NCI-H146 treated with DMSO at 0.1 percent for 48 hours (cell line): ENCODE results near the gene ARHGAP22.

Source experiments
- DNase-seq: peaks from one replicate; lab custom pipeline; 2025; ENCODE audit not compliant: unreplicated experiment; lab: John Stamatoyannopoulos, UW

Gene ARHGAP22

GRCh38 chr10:48480397-48481374 is 124.2 kb downstream of the ARHGAP22 start:
- DNase-seq: no peak

DNA sequence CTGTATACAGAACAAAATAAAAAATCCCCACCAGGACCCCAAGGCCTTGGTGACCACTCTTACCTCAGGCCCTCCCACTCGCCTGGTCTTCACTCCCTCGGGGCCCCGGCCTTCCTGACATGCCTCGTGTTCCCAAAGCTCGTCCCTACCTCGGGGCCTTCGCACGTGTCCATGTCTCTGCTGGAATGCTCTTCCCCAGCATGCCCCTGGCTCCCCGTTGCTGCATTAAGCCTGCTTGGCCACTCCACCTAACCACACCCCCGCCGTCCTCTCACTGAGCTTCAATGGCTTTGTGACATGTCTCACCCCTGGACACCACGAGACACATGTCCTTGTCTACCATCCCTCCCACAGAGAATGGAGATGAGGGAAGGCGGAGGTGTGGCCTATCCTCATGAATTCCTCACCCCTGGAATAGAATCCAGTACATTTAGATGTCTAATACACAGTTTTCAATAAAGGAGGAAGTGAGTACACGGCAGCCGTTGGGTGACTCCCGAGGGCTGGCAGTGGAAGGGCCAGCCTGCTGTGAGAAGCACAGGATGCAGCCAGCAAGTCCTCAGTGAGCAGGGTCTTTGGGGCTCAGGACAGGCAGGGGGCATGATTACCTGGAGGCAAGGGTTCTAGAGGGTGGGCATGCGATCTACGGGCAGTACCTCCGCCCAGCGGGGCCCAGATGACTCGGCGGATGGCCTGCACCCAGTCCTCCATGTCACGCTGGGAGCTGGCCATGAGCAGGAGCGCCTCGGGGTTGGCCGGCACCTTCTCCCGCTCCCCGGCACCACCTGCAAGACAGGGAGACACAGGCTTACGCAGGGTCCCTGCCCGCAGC is 125.7 kb downstream of the ARHGAP22 start:
- DNase-seq: no peak

DNA sequence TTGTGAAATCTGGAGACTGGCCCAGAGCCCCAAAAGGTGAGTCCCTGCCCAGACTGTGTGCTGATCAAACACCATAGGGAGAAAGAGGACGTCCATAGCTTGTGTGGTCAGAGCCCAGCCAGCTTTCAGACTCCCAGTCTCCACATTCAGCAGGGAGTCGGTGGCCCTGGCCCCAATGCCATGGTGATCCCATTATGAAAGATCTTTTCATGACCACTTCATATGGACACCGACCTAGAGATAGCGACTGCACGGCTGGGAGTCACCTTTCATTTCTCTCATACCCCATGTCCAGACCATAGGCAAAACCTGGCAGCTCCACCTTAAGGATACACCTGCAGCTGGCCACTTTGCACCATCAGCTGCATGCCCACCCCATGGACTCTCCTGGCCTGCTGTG is 126.4 kb downstream of the ARHGAP22 start:
- peak; percentile 32 for DNase-seq

- no peak for DNase-seq
These were observed 127.3 kb downstream of the ARHGAP22 start for GRCh38 chr10:48477616-48478015.

GRCh38 chr10:48477141-48477540 is 127.7 kb downstream of the ARHGAP22 start:
- DNase-seq: no peak

GRCh38 chr10:48476279-48476982 is 128.4 kb downstream of the ARHGAP22 start:
- peak; percentile 65 for DNase-seq

DNA sequence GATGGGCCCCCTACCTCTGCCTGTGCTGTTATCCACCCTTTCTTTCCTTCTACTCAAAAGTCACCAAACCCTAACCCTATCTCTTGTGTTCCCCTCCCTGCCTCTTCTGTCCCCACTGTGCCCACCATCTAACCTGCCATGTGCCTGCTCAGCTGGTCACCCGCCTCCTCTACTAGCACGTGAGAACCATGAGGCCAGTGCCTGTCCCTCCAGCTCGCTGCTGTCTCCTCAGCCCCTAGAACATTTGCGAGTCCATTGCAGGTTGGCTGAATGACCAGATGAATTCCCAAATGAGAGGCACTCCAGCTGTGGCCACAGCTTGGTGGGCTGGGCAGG is 129.0 kb downstream of the ARHGAP22 start:
- no peak for DNase-seq

- DNase-seq: no peak
These were observed 130.0 kb downstream of the ARHGAP22 start for GRCh38 chr10:48474765-48475365.

GRCh38 chr10:48473704-48474103 is 131.2 kb downstream of the ARHGAP22 start:
- no peak for DNase-seq

- no peak for DNase-seq
These were observed 132.3 kb downstream of the ARHGAP22 start for GRCh38 chr10:48472501-48473069.

DNA sequence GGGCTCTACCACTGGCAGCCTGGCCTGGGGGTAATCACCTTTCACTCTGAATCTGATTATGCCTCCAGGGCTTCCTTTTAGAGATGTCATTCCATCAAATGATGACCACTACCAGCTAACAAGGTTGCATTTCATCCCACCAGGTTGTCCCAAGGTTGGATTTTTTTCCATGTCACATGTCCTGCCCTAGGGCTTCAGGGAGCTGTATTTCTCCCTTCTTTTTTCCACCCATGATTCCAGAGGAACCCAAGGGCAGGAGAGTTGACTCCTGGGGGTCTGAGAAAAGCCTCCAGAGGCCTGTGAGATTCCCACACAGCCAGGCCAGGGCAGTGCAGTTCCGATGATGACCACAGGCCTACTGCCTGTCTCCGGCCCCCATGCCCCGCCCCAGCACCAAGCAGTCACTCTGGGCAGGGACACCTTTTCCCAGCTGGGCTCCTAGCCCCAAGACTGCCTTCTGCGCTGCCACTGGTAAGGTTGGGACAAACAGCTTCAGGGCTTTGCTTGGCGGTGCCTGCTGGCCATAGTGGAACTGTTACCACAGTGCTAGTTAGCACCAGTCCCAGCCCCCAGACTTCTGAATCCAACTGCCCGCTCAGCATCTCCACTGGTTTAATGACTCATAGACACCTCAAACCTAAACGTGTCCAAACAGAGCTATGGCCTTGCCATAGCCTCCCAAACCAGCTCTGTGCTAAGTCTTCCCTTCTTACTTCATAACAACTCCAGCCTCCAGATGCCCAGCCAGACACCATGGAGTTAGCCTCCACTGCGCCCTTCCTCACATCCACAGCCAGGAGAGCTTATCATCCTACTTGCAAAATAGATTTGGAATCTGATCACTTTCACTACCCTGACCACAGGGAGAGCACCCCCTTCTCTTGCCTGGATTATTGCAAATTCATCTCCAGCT is 133.7 kb downstream of the ARHGAP22 start:
- DNase-seq: no peak

- peak; percentile 55 for DNase-seq
These were observed 134.6 kb downstream of the ARHGAP22 start for GRCh38 chr10:48470115-48470892.

DNA sequence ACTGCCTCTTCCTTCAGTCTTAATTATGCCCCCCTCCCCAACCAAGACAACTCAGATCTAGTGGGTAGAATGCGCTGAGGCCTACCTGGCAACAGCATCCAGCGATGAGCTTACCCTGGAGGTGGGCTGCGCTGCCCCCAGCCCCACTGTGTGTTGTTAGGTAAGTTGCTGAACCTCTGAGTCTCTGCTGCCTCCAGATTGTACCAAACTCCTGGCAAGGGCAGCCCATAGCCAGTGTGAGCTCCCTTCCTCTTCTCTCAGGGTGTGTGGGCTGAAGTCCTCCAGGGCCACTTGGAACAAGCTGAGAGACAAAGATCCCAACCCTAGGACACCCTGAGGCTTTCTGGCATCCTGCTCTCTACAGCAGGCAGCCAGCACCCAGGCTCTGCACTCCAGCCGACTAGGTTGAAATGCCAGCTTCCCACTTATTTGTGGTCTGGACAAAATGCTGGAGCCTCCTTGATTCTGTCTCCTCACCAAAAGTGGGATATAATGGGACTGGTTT is 135.3 kb downstream of the ARHGAP22 start:
- no peak for DNase-seq

DNA sequence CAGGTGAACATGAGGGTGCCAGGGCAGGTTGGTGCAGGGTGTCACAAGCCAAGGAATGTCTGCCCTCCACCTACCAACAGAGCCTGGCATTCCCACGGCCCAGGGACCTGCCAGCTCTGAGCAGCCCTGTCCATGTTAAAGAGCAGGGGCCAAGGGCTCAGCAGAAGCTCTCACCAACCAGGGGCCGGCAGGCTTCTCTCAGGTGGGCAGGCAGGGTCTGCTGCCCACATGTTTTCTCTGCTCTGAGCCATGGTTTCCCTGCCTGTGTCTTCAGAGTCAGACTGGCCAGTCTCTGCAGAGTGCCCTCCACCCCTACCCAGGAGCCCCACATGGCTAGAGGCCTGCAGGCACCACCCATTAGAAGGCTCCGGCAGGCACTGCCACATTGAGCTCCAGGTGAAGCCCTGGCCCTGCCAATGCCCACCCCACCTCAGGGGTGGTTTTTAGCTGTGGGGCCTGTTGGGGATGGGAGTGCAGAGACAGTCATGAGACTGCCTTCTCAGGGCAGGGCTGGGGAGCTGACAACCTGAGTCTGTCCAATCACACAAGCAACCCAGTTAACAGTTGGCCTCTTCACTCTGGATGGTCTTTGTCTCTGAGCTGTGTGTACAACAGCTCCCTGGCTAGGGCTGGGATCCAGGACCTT is 135.9 kb downstream of the ARHGAP22 start:
- no peak for DNase-seq

DNA sequence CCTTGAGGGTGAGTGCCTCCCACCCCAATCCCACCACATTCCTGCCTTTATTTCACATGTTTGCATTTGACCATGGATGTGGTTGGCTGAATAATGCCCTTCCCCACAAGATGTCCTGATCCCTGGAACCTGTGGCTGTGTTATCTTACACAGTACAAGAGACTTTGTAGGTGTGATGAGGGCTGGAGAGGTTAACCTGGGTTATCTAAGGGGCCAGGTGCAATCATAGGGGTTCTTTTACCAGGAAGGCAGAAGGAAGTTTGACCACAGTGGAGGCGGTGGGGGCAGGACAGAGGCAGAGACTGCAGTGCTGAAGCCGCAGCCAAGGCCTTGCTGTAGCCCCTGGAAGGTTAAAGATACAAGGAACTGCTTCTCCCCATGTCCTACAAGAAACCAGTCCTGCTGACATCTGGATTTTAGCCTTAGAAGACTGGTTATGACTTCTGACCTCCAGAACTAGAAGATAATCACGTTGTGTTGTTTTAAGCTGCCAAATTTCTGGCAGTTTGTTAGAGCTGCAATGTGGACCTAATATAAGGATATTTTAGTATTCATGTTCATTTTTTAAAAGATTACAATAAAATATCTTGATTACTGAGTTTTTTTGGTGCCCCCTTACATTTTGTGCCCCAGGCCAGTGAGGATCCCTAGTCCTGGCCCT is 136.6 kb downstream of the ARHGAP22 start:
- no peak for DNase-seq

DNA sequence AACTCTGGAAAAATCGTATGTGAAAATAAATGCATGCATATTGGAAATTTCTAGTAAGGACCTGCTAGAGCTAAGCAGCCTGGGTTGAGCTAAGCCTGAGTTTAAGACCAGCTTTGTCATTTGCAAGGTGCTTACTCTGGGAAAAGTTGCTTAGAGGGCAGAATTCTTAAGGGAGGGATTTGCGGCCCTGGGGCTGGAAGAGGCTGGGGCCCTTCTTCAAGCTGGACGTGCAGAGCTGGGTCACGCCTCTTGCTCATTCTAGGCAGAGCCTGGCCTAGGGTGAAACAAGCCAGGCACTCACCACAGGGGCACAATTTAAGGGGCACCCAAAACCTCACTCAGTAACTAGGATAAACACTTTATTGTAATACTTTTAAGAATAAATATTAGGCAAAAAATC is 137.2 kb downstream of the ARHGAP22 start:
- no peak for DNase-seq

DNA sequence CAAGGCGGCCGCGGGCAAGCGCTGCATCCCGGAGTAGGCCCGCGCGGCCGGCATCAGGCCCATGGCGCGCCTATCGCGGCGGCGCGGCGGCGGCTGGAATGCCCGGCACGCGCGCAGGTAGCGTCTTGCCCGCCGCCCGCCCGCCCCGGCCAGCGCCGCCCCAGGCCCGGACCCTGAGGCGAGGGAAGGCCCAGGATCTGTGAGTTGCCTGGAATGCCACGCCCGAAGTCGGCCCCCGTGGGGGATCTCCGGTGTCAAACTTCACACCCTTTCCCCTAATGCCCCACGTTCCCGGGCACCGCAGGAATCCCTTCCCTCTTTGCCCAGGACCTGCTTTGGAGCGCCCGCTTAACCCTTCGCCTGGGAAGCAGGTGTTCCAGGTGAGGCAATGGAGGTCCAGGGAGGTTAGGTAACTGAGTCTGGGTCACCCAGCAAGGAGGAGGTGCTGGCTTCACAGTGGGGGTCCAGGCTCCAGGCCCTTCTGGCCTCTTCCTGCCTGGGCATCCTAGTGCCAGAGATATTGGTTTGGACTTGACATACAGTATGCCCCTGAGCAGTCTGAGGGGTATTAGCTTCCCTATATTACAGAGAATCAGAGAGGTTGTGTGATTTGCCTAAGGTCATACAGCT is 138.1 kb downstream of the ARHGAP22 start:
- DNase-seq: no peak
